Measurements from ENCODE around the gene CAPN11. TPM values are rescaled to one million over a fixed set of nuclear protein-coding genes. Genes with fewer than 3 reads are reported as not detected.
"Not testable (repeated sequence)": the region's sequence is repeated elsewhere in the genome, so short reads cannot be mapped to it uniquely, and the experiment has no call there.

CAPN11 gene
- total RNA-seq, 1 experiment from 2014 or later = 0.97 TPM

- no peak for DNase-seq
- peaks cover 9% of the 10 kb centered on the region; the same call in 1 of the 2 replicates for H3K4me1 ChIP-seq
Measured at GRCh38 chr6:44193307-44193910, 34.8 kb downstream of the CAPN11 start.

GRCh38 chr6:44194326-44194725 is 35.7 kb downstream of the CAPN11 start:
- peaks cover 14% of the 10 kb centered on the region for H3K4me1 ChIP-seq
- DNase-seq = no peak
- no peaks in the 10 kb centered on the region for H3K27me3 ChIP-seq
- H3K36me3 ChIP-seq = no peaks in the 10 kb centered on the region
- no peak overlapping the region for H3K27ac ChIP-seq
- no peaks in the 10 kb centered on the region for H3K9me3 ChIP-seq (replicated peaks)
- no peak overlapping the region for H3K4me3 ChIP-seq

More at GRCh38 chr6:44193307-44193910, 34.8 kb downstream of the CAPN11 start:
- no peak overlapping the region for H3K4me3 ChIP-seq
- no peaks in the 10 kb centered on the region for H3K36me3 ChIP-seq
- H3K9me3 ChIP-seq (replicated peaks) = no peaks in the 10 kb centered on the region
- H3K27ac ChIP-seq = no peak overlapping the region
- H3K27me3 ChIP-seq = no peaks in the 10 kb centered on the region

GRCh38 chr6:44196351-44196750 is 37.7 kb downstream of the CAPN11 start:
- H3K4me3 ChIP-seq; H3K9me3 ChIP-seq (replicated peaks); H3K27me3 ChIP-seq; H3K27ac ChIP-seq; DNase-seq; H3K36me3 ChIP-seq: not testable (repeated sequence)
- peaks cover 27% of the 10 kb centered on the region for H3K4me1 ChIP-seq

GRCh38 chr6:44198684-44199083 is 40.1 kb downstream of the CAPN11 start:
- H3K36me3 ChIP-seq = no peaks in the 10 kb centered on the region

GRCh38 chr6:44199883-44200282 is 41.3 kb downstream of the CAPN11 start:
- Histone ChIP-seq H3K27me3 (no peaks in the 10 kb centered on the region), H3K9me3 (replicated peaks) (no peaks in the 10 kb centered on the region), H3K4me3 (no peak overlapping the region), H3K36me3 (no peaks in the 10 kb centered on the region), H3K4me1 (peaks cover 54% of the 10 kb centered on the region), H3K27ac (peak overlapping the region; percentile 99)
- peak in 1 of 2 experiments; percentile 42 for DNase-seq

More at GRCh38 chr6:44198684-44199083, 40.1 kb downstream of the CAPN11 start:
- DNase-seq = no peak
- Histone ChIP-seq H3K9me3 (replicated peaks) (no peaks in the 10 kb centered on the region), H3K4me1 (peaks cover 46% of the 10 kb centered on the region), H3K27ac (no peak overlapping the region), H3K27me3 (no peaks in the 10 kb centered on the region), H3K4me3 (no peak overlapping the region)

GRCh38 chr6:44201200-44201599 is 42.6 kb downstream of the CAPN11 start:
- Histone ChIP-seq H3K27me3 (no peaks in the 10 kb centered on the region), H3K4me1 (peaks cover 54% of the 10 kb centered on the region), H3K4me3 (peak overlapping the region; percentile 11), H3K36me3 (no peaks in the 10 kb centered on the region), H3K9me3 (replicated peaks) (no peaks in the 10 kb centered on the region), H3K27ac (peak overlapping the region; percentile 99)
- peak; percentile 63 to 68 for DNase-seq

GRCh38 chr6:44201638-44202303 is 43.2 kb downstream of the CAPN11 start:
- peak overlapping the region; percentile 11 for H3K4me3 ChIP-seq
- H3K36me3 ChIP-seq = no peaks in the 10 kb centered on the region
- DNase-seq = peak; percentile 35 to 49
- H3K9me3 ChIP-seq (replicated peaks) = no peaks in the 10 kb centered on the region
- H3K27ac ChIP-seq = peak overlapping the region; percentile 99
- H3K27me3 ChIP-seq = no peaks in the 10 kb centered on the region
- peaks cover 57% of the 10 kb centered on the region for H3K4me1 ChIP-seq

- Histone ChIP-seq H3K4me1 (peaks cover 59% of the 10 kb centered on the region), H3K27me3 (no peaks in the 10 kb centered on the region), H3K36me3 (no peaks in the 10 kb centered on the region), H3K9me3 (replicated peaks) (no peaks in the 10 kb centered on the region), H3K4me3 (no peak overlapping the region), H3K27ac (peak overlapping the region; percentile 99)
- no peak for DNase-seq
Measured at GRCh38 chr6:44202332-44202971, 43.8 kb downstream of the CAPN11 start.

- Histone ChIP-seq H3K9me3 (replicated peaks) (no peaks in the 10 kb centered on the region), H3K27me3 (no peaks in the 10 kb centered on the region), H3K4me1 (peaks cover 59% of the 10 kb centered on the region), H3K4me3 (no peak overlapping the region), H3K27ac (peak overlapping the region; percentile 99), H3K36me3 (no peaks in the 10 kb centered on the region)
- DNase-seq = peak in 1 of 2 experiments; percentile 36
Measured at GRCh38 chr6:44202972-44203750, 44.5 kb downstream of the CAPN11 start.

GRCh38 chr6:44203955-44204354 is 45.3 kb downstream of the CAPN11 start:
- Histone ChIP-seq H3K27ac (peak overlapping the region; percentile 99), H3K27me3 (no peaks in the 10 kb centered on the region), H3K4me3 (no peak overlapping the region), H3K4me1 (peaks cover 56% of the 10 kb centered on the region), H3K9me3 (replicated peaks) (no peaks in the 10 kb centered on the region), H3K36me3 (no peaks in the 10 kb centered on the region)
- no peak for DNase-seq

GRCh38 chr6:44207966-44208365 is 49.3 kb downstream of the CAPN11 start:
- DNase-seq = no peak
- Histone ChIP-seq H3K4me3 (no peak overlapping the region), H3K27ac (no peak overlapping the region), H3K9me3 (replicated peaks) (no peaks in the 10 kb centered on the region), H3K27me3 (no peaks in the 10 kb centered on the region), H3K36me3 (no peaks in the 10 kb centered on the region), H3K4me1 (peaks cover 19% of the 10 kb centered on the region)

GRCh38 chr6:44211284-44211683 is 52.7 kb downstream of the CAPN11 start:
- Histone ChIP-seq H3K9me3 (replicated peaks) (no peaks in the 10 kb centered on the region), H3K4me3 (no peak overlapping the region), H3K36me3 (no peaks in the 10 kb centered on the region), H3K4me1 (peaks cover 12% of the 10 kb centered on the region), H3K27ac (no peak overlapping the region), H3K27me3 (no peaks in the 10 kb centered on the region)
- no peak for DNase-seq

GRCh38 chr6:44214307-44214706 is 55.7 kb downstream of the CAPN11 start:
- no peak overlapping the region for H3K27ac ChIP-seq
- DNase-seq = no peak
- no peaks in the 10 kb centered on the region; the same call in 1 of the 2 replicates for H3K36me3 ChIP-seq

GRCh38 chr6:44216677-44217331 is 58.2 kb downstream of the CAPN11 start, which contains the start of gene MYMX:
MYMX (plus strand) TSS chr6:44216926; CDS start chr6:44217472, 546 bp downstream.
- H3K4me1 ChIP-seq = peaks cover 20% of the 10 kb centered on the region
- H3K27me3 ChIP-seq = no peaks in the 10 kb centered on the region
- no peaks in the 10 kb centered on the region for H3K9me3 ChIP-seq (replicated peaks)
- H3K4me3 ChIP-seq = peak within 1 kb of the TSS; percentile 65
- DNase-seq = peak; percentile 97 to 98
- H3K27ac ChIP-seq = peak within 1 kb of the TSS; percentile 94
- no peaks in the 10 kb centered on the region; the same call in 1 of the 2 replicates for H3K36me3 ChIP-seq

More at GRCh38 chr6:44214307-44214706, 55.7 kb downstream of the CAPN11 start:
- Histone ChIP-seq H3K9me3 (replicated peaks) (no peaks in the 10 kb centered on the region), H3K4me1 (peaks cover 12% of the 10 kb centered on the region), H3K4me3 (no peak overlapping the region), H3K27me3 (no peaks in the 10 kb centered on the region)

All from SJCRH30 (cell line).